Activated CD8-positive, alpha-beta memory T cell treated with anti-CD3 and anti-CD28 coated beads, Interleukin-2, amount 50 U/mL, for 24 hours (primary cell): ENCODE measurements around the gene POLR2E.

Experiments
- DNase-seq: peaks from one replicate; pipeline ENCODE4 v3.0.0-alpha.2; 2020; ENCODE audit errors: extremely low read depth

POLR2E gene

GRCh38 chr19:1097810-1098176 is 2.6 kb upstream of the POLR2E start:
- no peak for DNase-seq

- DNase-seq: no peak
Measured at GRCh38 chr19:1094655-1094977, 559 bp downstream of the POLR2E start.

- DNase-seq: no peak
Measured at GRCh38 chr19:1093811-1094553, 1.2 kb downstream of the POLR2E start.

- DNase-seq: no peak
Measured at GRCh38 chr19:1093330-1093729, 1.8 kb downstream of the POLR2E start.

GRCh38 chr19:1091544-1092175 is 3.5 kb downstream of the POLR2E start:
- no peak for DNase-seq

- DNase-seq: no peak
Measured at GRCh38 chr19:1090731-1091543, 4.2 kb downstream of the POLR2E start.

- no peak for DNase-seq
Measured at GRCh38 chr19:1089891-1090290, 5.3 kb downstream of the POLR2E start.

GRCh38 chr19:1089126-1089771 is 5.9 kb downstream of the POLR2E start:
- no peak for DNase-seq

GRCh38 chr19:1088416-1089010 is 6.7 kb downstream of the POLR2E start:
- no peak for DNase-seq

- DNase-seq: no peak
Measured at GRCh38 chr19:1087813-1088415, 7.3 kb downstream of the POLR2E start.

GRCh38 chr19:1086613-1087012 is 8.6 kb downstream of the POLR2E start:
- no peak for DNase-seq

- no peak for DNase-seq
Measured at GRCh38 chr19:1085676-1086442, 9.3 kb downstream of the POLR2E start.

- no peak for DNase-seq
Measured at GRCh38 chr19:1085053-1085658, 10.0 kb downstream of the POLR2E start.

- no peak for DNase-seq
Measured at GRCh38 chr19:1084024-1084868, 10.9 kb downstream of the POLR2E start.

GRCh38 chr19:1082928-1083816 is 12.0 kb downstream of the POLR2E start:
- DNase-seq: no peak

GRCh38 chr19:1082165-1082927 is 12.8 kb downstream of the POLR2E start:
- DNase-seq: no peak

- no peak for DNase-seq
Measured at GRCh38 chr19:1081301-1082164, 13.6 kb downstream of the POLR2E start.
